NCI-H2196 treated with DMSO at 0.1 percent for 48 hours (cell line): ENCODE measurements around the gene CDR2.
"Not testable (repeated sequence)": the region's sequence is repeated elsewhere in the genome, so short reads cannot be mapped to it uniquely, and the experiment has no call there.

Experiments
- DNase-seq: peaks from one replicate; lab custom pipeline; 2025; ENCODE audit not compliant: unreplicated experiment; lab: John Stamatoyannopoulos, UW

Gene CDR2

GRCh38 chr16:22353191-22353919 lies 21.1 kb downstream of the CDR2 start:
- DNase-seq, result no peak

DNA sequence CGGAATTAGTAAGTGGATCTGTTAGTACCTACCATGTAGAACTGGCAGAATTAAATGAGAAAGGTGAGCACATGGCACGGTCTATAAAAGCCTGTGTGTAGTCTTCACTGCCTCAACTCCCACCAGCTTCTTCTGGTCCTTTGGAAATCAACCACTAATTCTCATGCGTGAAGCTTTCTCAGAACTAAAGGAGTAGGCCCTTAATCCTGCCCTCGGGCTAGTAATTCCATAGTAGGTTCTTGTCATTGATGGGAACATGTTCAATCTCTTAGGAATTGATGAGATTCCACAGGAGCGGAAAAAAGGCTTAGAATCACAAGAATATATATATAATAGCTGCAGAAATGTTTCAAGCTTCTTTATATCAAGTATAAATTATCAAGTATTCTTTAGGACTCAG lies 21.7 kb downstream of the CDR2 start:
- no peak for DNase-seq

DNA sequence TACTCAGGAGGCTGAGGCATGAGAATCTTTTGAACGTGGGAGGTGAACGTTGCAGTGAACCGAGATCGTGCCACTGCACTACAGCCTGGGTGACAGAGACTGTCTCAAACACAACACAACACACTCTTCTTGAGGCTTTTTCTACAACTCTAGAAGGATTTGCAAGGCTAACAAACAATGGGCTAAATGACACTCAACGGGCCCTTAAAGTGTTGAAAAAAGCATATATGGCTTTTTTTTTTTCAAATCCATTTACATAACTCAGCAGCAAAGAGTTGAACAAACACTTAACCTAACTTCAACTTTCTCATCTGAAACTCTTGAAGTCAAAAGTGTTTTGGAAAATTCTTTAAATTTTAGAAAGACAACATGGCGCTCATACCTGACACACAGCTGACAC lies 22.3 kb downstream of the CDR2 start:
- DNase-seq, result no peak

- not testable (repeated sequence) for DNase-seq
Observed at GRCh38 chr16:22351017-22351416, 23.4 kb downstream of the CDR2 start.

DNA sequence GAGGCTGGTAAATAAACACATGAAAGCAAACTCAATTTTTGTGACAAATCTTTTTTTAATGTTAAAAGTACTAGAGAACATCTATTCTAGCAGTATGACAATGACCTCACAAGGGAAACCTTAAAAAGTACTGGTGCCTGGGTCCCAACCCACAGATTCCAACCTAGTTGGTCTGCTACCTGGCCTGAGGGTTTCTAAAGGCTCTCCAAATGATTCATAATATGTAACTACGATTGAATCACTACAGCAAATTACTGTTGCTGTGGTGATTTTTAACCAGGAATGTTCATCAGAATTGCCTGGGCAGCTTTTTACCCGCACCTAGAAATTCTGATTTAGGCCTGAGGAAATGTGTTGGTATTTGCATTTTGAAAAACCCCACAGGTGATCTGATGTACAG lies 26.1 kb downstream of the CDR2 start:
- DNase-seq, result no peak

DNA sequence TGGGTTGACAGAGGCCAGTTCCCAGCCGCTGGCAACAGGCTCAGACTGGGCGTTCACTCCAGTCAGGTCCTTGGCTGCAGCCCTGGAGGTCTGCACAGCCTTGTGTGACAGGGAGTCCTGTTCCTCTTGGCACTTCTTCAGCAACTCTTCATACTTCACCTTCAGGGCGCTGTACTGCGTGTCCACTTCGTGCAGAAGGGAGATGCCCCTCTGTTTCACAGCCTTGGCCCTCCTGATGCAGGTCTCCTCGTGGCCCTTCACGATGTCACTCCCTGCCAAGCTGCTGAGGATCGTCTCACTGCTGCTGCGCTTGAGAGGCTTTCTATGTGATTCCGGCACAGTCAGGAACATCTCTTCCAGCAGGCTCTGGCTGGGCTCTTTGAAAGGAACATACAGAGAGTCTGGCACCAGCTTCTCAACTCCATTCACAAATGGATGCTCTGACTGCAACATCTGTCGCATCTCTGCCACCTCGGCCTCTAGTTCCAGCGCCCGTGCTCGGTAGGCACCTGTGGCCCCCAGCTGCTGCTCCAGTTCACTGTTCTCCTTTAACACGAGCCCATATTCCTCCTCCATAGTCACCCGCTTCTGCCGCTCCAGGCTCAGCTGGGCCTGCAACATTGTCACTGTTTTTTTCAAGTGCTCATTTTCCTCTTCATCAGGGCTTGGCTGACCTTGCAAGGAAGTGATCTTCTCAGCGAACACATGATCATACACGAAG lies 27.2 kb downstream of the CDR2 start:
- DNase-seq, result no peak

DNA sequence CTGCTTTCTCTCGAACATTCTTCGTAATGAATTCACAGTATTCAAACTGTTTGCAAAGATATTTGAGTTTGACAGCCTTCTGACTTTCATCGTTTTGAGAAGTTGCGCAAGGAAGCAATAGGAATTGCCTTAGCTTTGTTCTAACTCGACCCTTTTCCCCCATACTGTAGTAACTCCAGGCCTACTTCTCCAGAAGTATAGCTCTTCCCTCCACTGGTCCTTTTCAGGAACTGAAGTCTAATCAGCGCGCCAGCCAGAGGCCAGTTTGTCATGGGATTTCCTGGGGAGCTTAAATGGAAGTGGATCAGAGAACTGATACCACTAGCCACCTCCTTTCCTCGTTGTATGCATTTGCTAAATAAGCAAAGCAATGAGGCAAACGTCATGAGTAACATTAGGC lies 27.9 kb downstream of the CDR2 start:
- DNase-seq, result no peak

DNA sequence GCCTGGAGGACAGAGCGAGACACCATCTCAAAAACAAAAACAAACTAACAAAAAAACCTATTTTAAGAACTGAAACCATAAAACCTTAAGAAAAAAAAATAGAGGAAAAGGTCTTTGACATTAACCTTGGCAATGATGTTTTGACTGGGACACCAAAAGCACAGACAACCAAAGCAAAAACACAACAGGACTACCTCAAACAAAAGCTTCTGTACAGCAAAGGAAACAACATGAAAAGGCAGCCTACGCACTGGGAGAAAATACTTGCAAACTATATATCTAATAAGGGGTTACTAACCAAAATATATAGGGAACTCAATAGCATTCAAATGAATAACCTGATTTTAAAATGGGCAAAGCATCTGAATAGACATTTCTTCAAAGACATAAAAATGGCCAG lies 32.3 kb downstream of the CDR2 start:
- no peak for DNase-seq

- no peak for DNase-seq
Observed at GRCh38 chr16:22340945-22341344, 33.5 kb downstream of the CDR2 start.

GRCh38 chr16:22337849-22338635 lies 36.4 kb downstream of the CDR2 start:
- DNase-seq, result no peak

GRCh38 chr16:22337045-22337444 lies 37.4 kb downstream of the CDR2 start:
- no peak for DNase-seq

DNA sequence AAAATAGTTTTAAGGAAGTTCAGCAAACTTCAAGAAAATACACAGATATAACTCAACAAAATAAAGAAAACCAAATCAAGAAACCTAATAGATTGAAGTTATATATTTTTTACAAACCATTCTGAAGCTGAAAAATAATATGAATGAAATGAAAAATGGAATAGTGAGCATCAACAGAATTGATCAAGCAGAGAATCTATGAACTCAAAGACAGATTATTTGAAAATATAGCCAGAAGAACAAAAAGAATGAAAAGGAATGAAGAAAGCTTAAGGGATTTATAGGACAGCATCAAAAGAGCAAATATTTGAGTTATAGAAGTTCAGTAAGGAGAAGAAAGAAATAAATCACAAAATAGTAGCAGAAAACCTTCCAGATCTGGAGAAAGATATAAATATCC lies 37.8 kb downstream of the CDR2 start:
- DNase-seq, result no peak

GRCh38 chr16:22335668-22336246 lies 38.7 kb downstream of the CDR2 start:
- DNase-seq, result no peak

- no peak for DNase-seq
Observed at GRCh38 chr16:22333457-22333994, 40.9 kb downstream of the CDR2 start.

GRCh38 chr16:22330326-22330725 lies 44.1 kb downstream of the CDR2 start:
- no peak for DNase-seq

DNA sequence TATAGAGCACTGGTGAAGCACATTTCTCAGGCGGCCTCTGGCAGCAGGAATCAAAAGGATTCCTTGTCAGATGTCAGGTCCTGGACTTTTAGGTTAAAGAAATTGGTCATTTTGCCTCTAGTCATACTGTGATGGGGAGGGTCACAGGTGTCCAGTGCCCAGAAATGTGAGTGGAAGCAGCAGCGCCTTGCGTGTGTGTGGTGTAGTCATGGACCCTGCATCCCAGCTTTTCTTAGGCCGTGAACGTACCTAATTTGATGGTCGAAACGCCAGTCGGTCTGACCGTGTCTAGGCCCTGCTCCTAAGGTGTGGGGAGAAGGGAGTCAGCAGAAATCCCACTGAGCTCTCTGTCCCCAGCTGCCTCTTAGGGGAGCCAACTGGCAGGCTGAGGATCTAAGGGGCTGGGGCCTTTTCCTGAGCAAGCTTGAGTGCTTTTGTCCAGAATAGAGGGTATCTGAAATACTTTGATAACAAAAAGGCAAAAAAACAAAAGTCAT lies 45.2 kb downstream of the CDR2 start:
- no peak for DNase-seq

- DNase-seq, result no peak
Observed at GRCh38 chr16:22328081-22328725, 46.2 kb downstream of the CDR2 start.

GRCh38 chr16:22327446-22327775 lies 47.0 kb downstream of the CDR2 start:
- DNase-seq, result no peak

DNA sequence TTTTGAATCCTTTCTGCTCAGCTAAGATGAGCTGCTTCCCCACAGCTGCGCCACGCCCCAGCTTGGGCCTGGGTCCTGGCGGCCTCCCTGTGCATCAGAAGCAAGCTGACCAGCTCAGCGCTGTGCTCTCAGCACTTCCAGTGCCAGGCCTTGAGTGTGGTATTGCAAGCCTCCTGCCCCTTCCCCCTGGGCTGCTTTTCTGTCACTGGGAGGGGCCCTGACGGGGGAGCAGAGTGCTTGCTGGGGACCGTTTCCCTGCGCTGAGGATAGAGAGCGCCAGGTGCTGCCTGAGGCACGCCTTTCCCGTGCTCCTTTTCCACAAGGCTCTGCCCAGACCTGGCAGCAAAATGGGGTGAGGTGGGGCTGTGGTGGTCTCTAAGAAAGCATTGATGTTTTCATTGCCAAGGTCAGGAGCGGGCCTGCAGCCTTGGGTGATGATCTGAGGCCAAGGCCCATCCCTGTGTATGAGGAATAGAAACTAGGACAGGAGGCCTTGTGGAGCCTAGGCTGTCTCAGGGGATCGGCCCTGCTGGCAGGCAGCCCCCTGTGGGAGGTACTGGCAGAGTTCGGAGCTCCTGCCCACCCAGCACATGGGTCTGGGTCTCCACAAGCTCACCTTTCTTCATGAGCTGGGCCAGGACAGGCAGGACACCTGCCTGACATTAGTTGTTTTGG lies 47.5 kb downstream of the CDR2 start:
- DNase-seq, result no peak

DNA sequence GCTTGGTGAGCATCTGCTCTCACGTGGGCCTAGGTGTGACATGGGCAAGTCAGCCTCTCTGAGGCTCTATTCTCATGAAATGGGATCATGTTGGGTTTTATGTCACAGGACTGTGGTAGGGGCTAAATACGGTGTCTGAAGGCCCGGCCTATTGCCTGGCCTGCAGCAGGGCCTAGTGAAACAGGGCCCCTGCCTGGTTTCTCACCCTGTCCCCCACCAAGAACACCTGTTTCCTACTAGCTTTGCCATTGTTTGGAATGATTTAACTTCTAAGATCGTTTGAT lies 48.1 kb downstream of the CDR2 start:
- DNase-seq, result no peak
